Frontal cortex (tissue), 4 donors: Measurements from ENCODE around the gene KLHL12. TPM values are rescaled to one million over a fixed set of nuclear protein-coding genes. Genes with fewer than 3 reads are reported as not detected.
A peak's percentile ranks its signal among the peaks of the same experiment; 100 is the strongest.

Experiments used
- DNase-seq, 2 donors: peaks; one replicate each; pipeline ENCODE4 v3.0.0; 2012; ENCODE audit warnings: low spot score in 2 of 2
- FAIRE-seq: peaks from 2 replicates; lab custom pipeline; 2012; peaks lifted over from hg19 to GRCh38; lab: Jason Lieb, UNC
- total RNA-seq: library from RNA; depleted of rRNA; stranded (reverse); fragments of >200 nt; gene quantifications from one replicate; pipeline ENCODE4 v1.2.3, GENCODE V29; 2014
- donor health status: control.
- donor health status: control.
- donor health status: control.

The KLHL12 gene
- total RNA-seq, 1 donor from 2014 or later, result 43.6 TPM

DNA sequence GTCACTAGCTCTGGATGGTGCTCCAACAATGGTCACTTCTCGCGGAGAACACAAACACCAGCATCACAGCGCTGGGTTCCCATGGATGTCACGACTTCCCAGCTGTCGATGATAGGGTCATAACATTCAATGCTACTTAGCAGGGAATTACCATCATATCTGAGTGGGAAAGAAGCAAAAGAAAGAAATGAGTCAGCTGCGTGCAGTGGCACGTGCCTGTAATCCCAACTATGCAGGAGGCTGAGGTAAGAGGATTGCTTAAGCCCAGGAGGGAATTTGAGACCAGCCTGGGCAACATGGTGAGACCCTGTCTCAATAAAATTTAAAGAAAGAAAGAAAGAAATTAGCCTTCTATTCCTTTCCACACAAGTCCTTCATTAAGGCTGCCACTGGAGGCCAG is 34.5 kb downstream of the KLHL12 start:
- FAIRE-seq (no peak), DNase-seq (no peak)

DNA sequence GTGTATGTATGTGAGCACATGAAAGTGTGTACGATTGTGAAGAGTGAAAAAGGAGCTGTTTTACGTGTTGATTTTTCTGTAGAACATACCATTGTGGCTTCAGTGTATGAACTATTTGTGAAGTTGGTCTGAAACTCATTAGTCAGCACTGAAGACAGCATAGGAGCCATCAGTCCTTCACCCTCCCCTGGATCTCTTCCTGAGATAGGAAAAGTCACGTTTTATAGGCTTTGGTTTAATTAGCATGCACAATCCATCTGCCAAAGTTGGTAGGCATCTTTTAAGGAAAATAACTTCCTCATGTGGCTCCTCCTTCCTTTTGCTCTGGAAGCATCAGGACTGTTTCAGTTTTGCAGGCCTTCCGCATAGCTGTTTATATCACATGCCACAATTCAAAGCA is 36.6 kb downstream of the KLHL12 start:
- DNase-seq (no peak), FAIRE-seq (no peak)

DNA sequence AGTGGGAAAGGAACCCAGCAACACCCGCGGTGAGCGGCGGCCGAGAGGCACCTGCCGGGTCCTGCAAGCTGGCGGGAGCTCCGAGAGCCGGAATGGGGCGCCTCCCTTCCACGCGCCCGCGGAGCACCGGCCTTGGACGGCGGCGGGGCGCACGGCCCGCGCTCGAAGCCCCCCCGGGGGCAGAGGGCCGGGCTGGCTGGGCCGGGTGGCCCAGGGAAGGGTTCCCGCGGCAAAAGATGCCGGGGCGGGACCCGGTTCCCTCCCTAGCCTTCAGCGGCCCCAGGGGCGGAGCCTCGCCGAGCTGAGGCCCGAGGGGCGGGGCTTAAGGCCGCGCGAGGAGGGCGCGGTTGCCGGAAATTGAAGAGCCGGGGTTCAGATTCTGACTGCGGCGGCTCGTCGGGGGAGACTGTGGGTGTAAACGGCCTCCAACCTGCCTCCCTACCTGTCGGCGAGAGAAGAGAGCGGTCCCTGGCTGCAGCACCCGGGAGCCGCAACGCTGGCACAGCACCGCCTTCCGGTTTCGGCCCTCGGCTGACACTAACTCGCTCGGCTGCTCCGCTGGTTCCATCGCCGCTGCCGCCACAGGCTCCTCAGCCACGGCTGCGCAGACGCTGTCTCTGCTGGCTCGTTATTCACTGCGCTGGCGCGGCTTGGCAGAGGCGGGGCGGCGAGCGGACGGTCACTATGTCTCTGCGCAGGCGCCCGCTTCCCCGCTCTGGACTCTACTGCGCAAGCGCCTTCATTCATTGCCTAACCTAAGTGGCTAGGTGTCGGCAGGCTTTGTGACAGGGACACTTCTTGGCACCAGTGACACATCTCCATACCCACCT is 38.3 kb downstream of the KLHL12 start, which contains the start of gene RABIF:
TSS of gene RABIF (minus strand) at position 619 of the 830 bp plus-strand sequence. CDS start at position 568, 51 bp downstream.
- FAIRE-seq, result no peak
- DNase-seq, result peak; percentile 88 to 90

- FAIRE-seq (no peak), DNase-seq (no peak)
These were observed 38.9 kb downstream of the KLHL12 start for GRCh38 chr1:202888221-202888530.

DNA sequence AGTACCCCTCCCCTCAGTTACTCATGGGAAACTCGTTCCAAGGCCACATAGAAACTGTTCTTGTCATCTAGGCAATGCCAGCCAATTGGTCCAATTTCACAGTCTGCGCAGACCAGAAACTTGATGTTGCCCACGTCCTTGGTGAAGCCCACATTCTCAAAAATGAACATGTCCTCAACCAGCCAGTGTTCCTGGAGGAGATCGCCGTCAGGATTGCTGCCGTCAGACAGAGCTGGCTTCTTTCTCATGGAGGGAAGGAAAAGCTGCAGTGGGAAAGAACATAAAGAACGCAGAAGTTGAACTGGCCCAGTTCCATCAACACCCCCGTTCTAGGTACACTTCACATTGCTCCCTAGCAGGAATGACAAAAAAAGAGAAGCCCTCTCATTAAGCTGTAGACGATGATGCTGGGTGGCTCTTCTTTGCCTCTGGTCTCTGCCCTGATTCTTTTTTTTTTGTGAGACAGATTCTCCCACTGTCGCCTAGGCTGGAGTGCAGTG is 46.0 kb downstream of the KLHL12 start:
- DNase-seq (no peak), FAIRE-seq (no peak)

- no peak for DNase-seq
- no peak for FAIRE-seq
These were observed 47.0 kb downstream of the KLHL12 start for GRCh38 chr1:202880062-202880461.

DNA sequence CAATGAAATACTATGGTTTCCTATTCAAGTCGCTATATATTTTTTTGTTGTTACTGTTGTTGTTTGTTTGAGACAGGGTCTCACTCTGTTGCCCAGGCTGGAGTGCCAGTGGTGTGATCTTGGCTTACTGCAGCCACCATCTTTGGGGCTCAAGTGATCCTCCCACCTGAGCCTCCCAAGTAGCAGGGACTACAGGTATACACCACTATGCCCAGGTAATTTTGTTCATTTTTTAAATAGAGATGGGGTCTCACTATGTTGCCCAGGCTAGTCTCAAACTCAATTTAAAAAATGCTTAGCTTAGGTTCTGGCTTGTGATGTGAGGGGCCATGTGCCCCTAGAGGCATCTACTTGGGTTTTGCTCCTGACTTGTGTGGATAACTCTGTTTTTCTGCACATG is 47.9 kb downstream of the KLHL12 start:
- no peak for FAIRE-seq
- DNase-seq, result no peak

DNA sequence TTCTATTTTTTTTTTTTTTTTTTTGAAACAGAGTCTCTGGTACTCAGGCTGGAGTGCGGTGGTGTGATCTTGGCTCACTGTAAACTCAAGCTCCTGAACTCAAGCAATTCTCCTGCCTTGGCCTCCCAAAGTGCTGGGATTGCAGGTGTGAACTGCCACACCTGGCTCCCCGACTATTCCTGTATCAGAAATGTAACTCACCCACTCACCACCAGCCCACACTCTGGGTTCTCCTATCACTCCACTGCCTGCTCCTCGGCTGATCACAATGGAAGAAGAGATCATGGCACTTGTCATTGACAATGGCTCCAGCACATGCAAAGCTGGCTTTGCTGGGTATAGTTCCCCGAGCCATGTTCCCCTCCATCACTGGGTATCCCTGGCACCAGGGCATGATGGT is 54.0 kb downstream of the KLHL12 start:
- no peak for FAIRE-seq

GRCh38 chr1:202871367-202871766 is 55.7 kb downstream of the KLHL12 start:
- DNase-seq, result no peak
- FAIRE-seq, result no peak

More for the DNA sequence above, 54.0 kb downstream of the KLHL12 start:
- no peak for DNase-seq

- no peak for DNase-seq
- no peak for FAIRE-seq
These were observed 64.1 kb downstream of the KLHL12 start for GRCh38 chr1:202862679-202863560.

- no peak for FAIRE-seq
- DNase-seq, result peak; percentile 83 to 92
These were observed 65.5 kb downstream of the KLHL12 start for GRCh38 chr1:202861420-202862132.

GRCh38 chr1:202860744-202861419 is 66.2 kb downstream of the KLHL12 start:
- no peak for FAIRE-seq
- peak in 1 of 2 donors; percentile 38 for DNase-seq

GRCh38 chr1:202858789-202859414 is 68.1 kb downstream of the KLHL12 start:
- DNase-seq, result no peak
- FAIRE-seq, result no peak

- no peak for DNase-seq
- FAIRE-seq, result no peak
These were observed 68.7 kb downstream of the KLHL12 start for GRCh38 chr1:202858331-202858730.

- FAIRE-seq (no peak), DNase-seq (no peak)
These were observed 69.9 kb downstream of the KLHL12 start for GRCh38 chr1:202857136-202857610.

DNA sequence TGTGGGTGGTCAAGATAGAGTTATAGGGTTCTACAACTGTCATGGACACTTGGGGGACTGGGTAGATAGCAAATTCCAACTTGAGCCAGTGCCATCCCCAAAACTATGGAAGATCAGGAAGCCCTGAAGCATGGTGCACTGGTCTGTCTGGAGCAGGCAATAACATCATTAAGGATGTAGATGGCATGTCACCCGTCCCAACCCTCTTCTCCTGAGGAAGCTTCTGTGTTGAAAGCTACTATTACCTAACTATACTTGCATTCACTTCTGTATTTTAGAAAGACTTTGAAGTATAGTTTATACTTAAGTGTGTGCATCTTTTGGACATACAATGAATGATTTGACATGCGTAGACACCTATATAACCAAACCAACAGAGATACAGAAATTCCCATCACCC is 71.0 kb downstream of the KLHL12 start:
- FAIRE-seq (no peak), DNase-seq (no peak)

GRCh38 chr1:202854787-202855186 is 72.2 kb downstream of the KLHL12 start:
- DNase-seq (no peak), FAIRE-seq (no peak)

DNA sequence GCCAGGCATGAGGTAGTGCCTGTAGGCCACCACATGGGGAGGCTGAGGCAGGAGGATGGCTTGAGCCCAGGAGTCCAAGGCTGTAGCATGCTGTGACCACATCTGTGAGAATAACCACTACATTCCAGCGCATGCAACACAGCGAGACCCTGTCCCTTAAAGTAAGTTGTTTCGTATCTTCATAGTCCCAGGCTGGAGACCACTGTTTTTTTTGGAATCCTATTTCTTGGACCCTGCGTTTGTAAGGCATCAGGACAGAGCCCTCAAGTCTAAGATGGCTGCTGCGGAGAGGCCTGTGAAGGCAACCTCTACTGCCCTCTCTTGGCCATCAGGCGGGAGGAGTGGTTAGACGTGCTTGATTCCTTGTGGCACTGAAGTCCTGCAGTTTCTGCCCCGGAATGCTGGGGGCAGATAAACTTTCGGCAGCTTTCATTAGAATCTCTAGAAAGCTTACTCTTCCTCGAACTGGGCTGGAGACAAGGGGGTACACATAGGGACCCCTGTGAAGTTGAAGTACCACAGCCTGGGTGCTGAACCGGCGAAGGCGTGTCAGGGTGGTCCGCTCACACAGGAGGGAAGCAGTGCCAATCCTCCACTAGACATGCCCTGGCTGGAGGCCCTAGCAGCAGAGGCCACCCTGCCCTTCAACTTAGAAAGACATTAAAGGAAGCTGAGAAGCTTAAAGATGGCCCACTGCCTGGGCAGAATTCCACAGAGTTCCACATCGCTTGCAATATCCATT is 74.7 kb downstream of the KLHL12 start:
- FAIRE-seq, result no peak
- no peak for DNase-seq
